Activated CD4-positive, alpha-beta T cell treated with anti-CD3 and anti-CD28 coated beads for 36 hours (primary cell): Measurements from ENCODE around the gene ZNFX1. TPM values are rescaled to one million over a fixed set of nuclear protein-coding genes. Genes with fewer than 3 reads are reported as not detected.

ENCODE experiments used
- ATAC-seq: fragments of 200-7000 bp; cut with Tn5 transposase; one replicate; pipeline ENCODE4 v1.10.0; 2021; ENCODE audit warnings: mild to moderate bottlenecking, moderate library complexity
- CTCF ChIA-PET: fragments of 350-600 bp; sonication (Branson Sonifier 250); formaldehyde crosslinking; loops from one replicate; lab custom pipeline; 2021; ENCODE audit warnings: antibody characterized with exemption; lab: Charles Lee
- POLR2A ChIA-PET: fragments of 350-600 bp; sonication (Branson Sonifier 250); formaldehyde crosslinking; loops from one replicate; lab custom pipeline; 2021; ENCODE audit warnings: antibody characterized with exemption, inconsistent platforms; lab: Charles Lee
- DNase-seq: peaks from one replicate; pipeline ENCODE4 v3.0.0-alpha.2; 2020
- H3K27ac Mint-ChIP-seq: one replicate; pipeline ENCODE4 v1.8.0; 2021; ENCODE audit warnings: mixed read lengths
- H3K27me3 Mint-ChIP-seq: one replicate; pipeline ENCODE4 v1.8.0; 2021; ENCODE audit warnings: mixed read lengths
- H3K36me3 Mint-ChIP-seq: one replicate; pipeline ENCODE4 v1.8.0; 2021; ENCODE audit warnings: low read depth, mixed read lengths
- H3K4me1 Mint-ChIP-seq: one replicate; pipeline ENCODE4 v1.8.0; 2021; ENCODE audit warnings: mixed read lengths
- H3K4me3 Mint-ChIP-seq: one replicate; pipeline ENCODE4 v1.8.0; 2021; ENCODE audit warnings: mild to moderate bottlenecking, moderate library complexity, mixed read lengths
- H3K9me3 Mint-ChIP-seq: one replicate; pipeline ENCODE4 v1.8.0; 2021; ENCODE audit warnings: low read depth, mixed read lengths
- intact Hi-C, 2 experiments: fragments of 100-400 bp; cut with DNase I in 1 of 2; cut with micrococcal nuclease in 1 of 2; formaldehyde crosslinking; loops; one replicate each; pipeline versions ENCODE4 v1.14.2 to v1.15.1; 2022 to 2024; cut with DNase I, micrococcal nuclease
- total RNA-seq, 2 experiments: library from RNA; stranded (reverse); gene quantifications; one replicate each; pipeline ENCODE4 v1.2.3, GENCODE V29; 2021

The ZNFX1 gene
- total RNA-seq, 2 experiments from 2014 or later = 36.4 to 43.8 TPM

GRCh38 chr20:49284818-49285217, 7.0 kb upstream of the ZNFX1 start:
- Mint-ChIP-seq H3K36me3 (peaks cover 99% of the 10 kb centered on the region), H3K27me3 (no peaks in the 10 kb centered on the region), H3K4me3 (peak overlapping the region; percentile 92), H3K4me1 (peaks cover 80% of the 10 kb centered on the region), H3K9me3 (peaks cover 30% of the 10 kb centered on the region), H3K27ac (peak overlapping the region; percentile 83)
- ChIA-PET CTCF (interaction anchor here (0.5 kb wide), 1 partner anchor 556 kb away, joined by 3 read pairs; no protein-coding TSS in a partner anchor), POLR2A (no interaction called here)
- ATAC-seq (no peak), DNase-seq (no peak)
- intact Hi-C loops = no loop called here

- peaks cover 80% of the 10 kb centered on the region for H3K4me1 Mint-ChIP-seq
- H3K9me3 Mint-ChIP-seq = peaks cover 30% of the 10 kb centered on the region
- intact Hi-C loops = no loop called here
- CTCF ChIA-PET = interaction anchor here (0.9 kb wide), 1 partner anchor 20 kb away, joined by 3 read pairs; no protein-coding TSS in a partner anchor
- no peaks in the 10 kb centered on the region for H3K27me3 Mint-ChIP-seq
- POLR2A ChIA-PET = interaction anchor here (0.7 to 1.2 kb wide), 3 partner anchors 9 to 35 kb away, joined by 3 to 4 read pairs (median 3); no protein-coding TSS in a partner anchor
- no peak for ATAC-seq
- peaks cover 100% of the 10 kb centered on the region for H3K36me3 Mint-ChIP-seq
- DNase-seq = no peak
- peak overlapping the region; percentile 98 for H3K27ac Mint-ChIP-seq
- peak overlapping the region; percentile 92 for H3K4me3 Mint-ChIP-seq
Observed at GRCh38 chr20:49283703-49284625, 6.1 kb upstream of the ZNFX1 start.

- Mint-ChIP-seq H3K27me3 (no peaks in the 10 kb centered on the region), H3K27ac (peak overlapping the region; percentile 98), H3K4me3 (peak overlapping the region; percentile 92), H3K36me3 (peaks cover 100% of the 10 kb centered on the region), H3K9me3 (peaks cover 30% of the 10 kb centered on the region), H3K4me1 (peaks cover 80% of the 10 kb centered on the region)
- ATAC-seq (no peak), DNase-seq (no peak)
- POLR2A ChIA-PET = interaction anchor here (0.7 to 1.2 kb wide), 3 partner anchors 9 to 27 kb away, joined by 3 to 4 read pairs (median 3); no protein-coding TSS in a partner anchor
- CTCF ChIA-PET = interaction anchor here (0.9 to 1.0 kb wide), 2 partner anchors 9 to 21 kb away, joined by 3 read pairs; no protein-coding TSS in a partner anchor
- intact Hi-C loops = no loop called here
Observed at GRCh38 chr20:49283176-49283702, 5.4 kb upstream of the ZNFX1 start.

- peak overlapping the region; percentile 98 for H3K27ac Mint-ChIP-seq
- H3K4me1 Mint-ChIP-seq = peaks cover 76% of the 10 kb centered on the region
- H3K27me3 Mint-ChIP-seq = no peaks in the 10 kb centered on the region
- no peak for ATAC-seq
- DNase-seq = no peak
- peak overlapping the region; percentile 92 for H3K4me3 Mint-ChIP-seq
- H3K36me3 Mint-ChIP-seq = peaks cover 94% of the 10 kb centered on the region
- intact Hi-C loops = no loop called here
- peaks cover 30% of the 10 kb centered on the region for H3K9me3 Mint-ChIP-seq
- ChIA-PET POLR2A (interaction anchor here (1.0 to 1.2 kb wide), 2 partner anchors 9 to 28 kb away, joined by 3 read pairs; no protein-coding TSS in a partner anchor), CTCF (interaction anchor here (1.0 to 1.2 kb wide), 2 partner anchors 10 to 65 kb away, joined by 3 read pairs; no protein-coding TSS in a partner anchor)
Observed at GRCh38 chr20:49282584-49283171, 4.8 kb upstream of the ZNFX1 start.

- ChIA-PET POLR2A (interaction anchor here (1.0 kb wide), 1 partner anchor 29 kb away, joined by 3 read pairs; no protein-coding TSS in a partner anchor), CTCF (interaction anchor here (1.0 to 1.2 kb wide), 2 partner anchors 11 to 65 kb away, joined by 3 read pairs; no protein-coding TSS in a partner anchor)
- Mint-ChIP-seq H3K36me3 (peaks cover 89% of the 10 kb centered on the region), H3K4me1 (peaks cover 69% of the 10 kb centered on the region), H3K27ac (peak overlapping the region; percentile 98), H3K4me3 (peak overlapping the region; percentile 92), H3K27me3 (no peaks in the 10 kb centered on the region), H3K9me3 (peaks cover 30% of the 10 kb centered on the region)
- no peak for DNase-seq
- ATAC-seq = no peak
- intact Hi-C loops = no loop called here
Observed at GRCh38 chr20:49281913-49282467, 4.1 kb upstream of the ZNFX1 start.

- peaks cover 64% of the 10 kb centered on the region for H3K4me1 Mint-ChIP-seq
- intact Hi-C loops = no loop called here
- POLR2A ChIA-PET = interaction anchor here (0.6 to 1.0 kb wide), 3 partner anchors 9 to 64 kb away, joined by 3 to 8 read pairs (median 3); no protein-coding TSS in a partner anchor
- no peak for ATAC-seq
- H3K27me3 Mint-ChIP-seq = no peaks in the 10 kb centered on the region
- DNase-seq = no peak
- CTCF ChIA-PET = interaction anchor here (0.5 to 1.2 kb wide), 2 partner anchors 9 to 64 kb away, joined by 3 read pairs; no protein-coding TSS in a partner anchor
- H3K9me3 Mint-ChIP-seq = peaks cover 27% of the 10 kb centered on the region
- H3K4me3 Mint-ChIP-seq = peak overlapping the region; percentile 92
- H3K27ac Mint-ChIP-seq = peak overlapping the region; percentile 98
- peaks cover 85% of the 10 kb centered on the region for H3K36me3 Mint-ChIP-seq
Observed at GRCh38 chr20:49281059-49281912, 3.4 kb upstream of the ZNFX1 start.

- Mint-ChIP-seq H3K27me3 (no peaks in the 10 kb centered on the region), H3K36me3 (peaks cover 80% of the 10 kb centered on the region), H3K4me1 (peaks cover 61% of the 10 kb centered on the region), H3K9me3 (peaks cover 20% of the 10 kb centered on the region), H3K4me3 (peak overlapping the region; percentile 92), H3K27ac (peak overlapping the region; percentile 98)
- ChIA-PET POLR2A (interaction anchor here (0.6 to 1.1 kb wide), 7 partner anchors 9 to 836 kb away, joined by 3 to 8 read pairs (median 4); no protein-coding TSS in a partner anchor), CTCF (interaction anchor here (0.6 to 0.9 kb wide), 3 partner anchors 11 to 556 kb away, joined by 3 read pairs; no protein-coding TSS in a partner anchor)
- intact Hi-C loops = no loop called here
- ATAC-seq = no peak
- no peak for DNase-seq
Observed at GRCh38 chr20:49280463-49281058, 2.7 kb upstream of the ZNFX1 start.

- H3K36me3 Mint-ChIP-seq = peaks cover 80% of the 10 kb centered on the region
- H3K9me3 Mint-ChIP-seq = peaks cover 17% of the 10 kb centered on the region
- DNase-seq (no peak), ATAC-seq (no peak)
- CTCF ChIA-PET = interaction anchor here (0.6 to 0.9 kb wide), 3 partner anchors 11 to 556 kb away, joined by 3 read pairs; no protein-coding TSS in a partner anchor
- POLR2A ChIA-PET = interaction anchor here (0.6 to 1.1 kb wide), 5 partner anchors 10 to 836 kb away, joined by 3 to 5 read pairs (median 4); no protein-coding TSS in a partner anchor
- H3K27me3 Mint-ChIP-seq = no peaks in the 10 kb centered on the region
- H3K4me3 Mint-ChIP-seq = peak overlapping the region; percentile 92
- H3K27ac Mint-ChIP-seq = peak overlapping the region; percentile 98
- H3K4me1 Mint-ChIP-seq = peaks cover 62% of the 10 kb centered on the region
- intact Hi-C loops = loop anchor here (2.0 to 10.0 kb wide), 9 partner anchors 118 to 1793 kb away; partner anchors contain the start of genes ARFGEF2 (in 1 of the 2), PTPN1 (in 1 of the 2) and UBE2V1 (in 1 of the 2)
Observed at GRCh38 chr20:49279677-49280462, 2.0 kb upstream of the ZNFX1 start.
